Spinal cord (tissue), 10 donors: ENCODE measurements around the gene OR5B17. TPM values are rescaled to one million over a fixed set of nuclear protein-coding genes. Genes with fewer than 3 reads are reported as not detected.

ENCODE experiments used
- DNase-seq, 6 donors: peaks; one replicate each; pipeline versions ENCODE4 v3.0.0 to v3.0.0-alpha.2; 2013 to 2015; ENCODE audit warnings: low spot score in 6 of 6, low read depth in 4 of 6
- H3K27ac ChIP-seq: one replicate; pipeline ENCODE4 v1.5.1; 2013; ENCODE audit warnings: low read depth, low read length, control low read depth
- H3K27me3 ChIP-seq: one replicate; pipeline ENCODE4 v1.6.1; 2013; ENCODE audit warnings: low read length; ENCODE audit not compliant: control insufficient read depth, insufficient read depth
- H3K36me3 ChIP-seq: one replicate; pipeline ENCODE4 v1.6.1; 2013; ENCODE audit warnings: low read length; ENCODE audit not compliant: control insufficient read depth, insufficient read depth
- H3K4me1 ChIP-seq: one replicate; pipeline ENCODE4 v1.6.1; 2013; ENCODE audit warnings: low read length; ENCODE audit not compliant: control insufficient read depth, insufficient read depth
- H3K4me3 ChIP-seq: one replicate; pipeline ENCODE4 v1.5.1; 2013; ENCODE audit warnings: low read depth, low read length, control low read depth
- H3K9me3 ChIP-seq: one replicate; pipeline ENCODE4 v1.6.1; 2013; ENCODE audit warnings: low read length; ENCODE audit not compliant: control insufficient read depth, insufficient read depth
- WGBS: methylation state at CpG from one replicate; pipeline ENCODE4 v1.1.5; 2013; ENCODE audit warnings: missing lambda C conversion rate; ENCODE audit not compliant: insufficient coverage; 5-methylcytosine and 5-hydroxymethylcytosine counted together
- polyA plus RNA-seq, 2 donors: library from polyadenylated mRNA; unstranded; fragments of 120-200 nt; gene quantifications; one replicate each; pipeline ENCODE4 v1.2.1, GENCODE V29; 2013; ENCODE audit not compliant: insufficient read length in 2 of 2
- total RNA-seq, 2 donors: library from RNA; depleted of rRNA in 1 of 2; stranded (reverse); fragments of 120-200 nt in 1 of 2; fragments of >200 nt in 1 of 2; gene quantifications; one replicate each; pipeline versions ENCODE4 v1.2.3 to v1.2.4, GENCODE V29; 2013 to 2014
- donor health status: healthy.

The OR5B17 gene
- total and polyA plus RNA-seq, 4 donors, result not detected

DNA sequence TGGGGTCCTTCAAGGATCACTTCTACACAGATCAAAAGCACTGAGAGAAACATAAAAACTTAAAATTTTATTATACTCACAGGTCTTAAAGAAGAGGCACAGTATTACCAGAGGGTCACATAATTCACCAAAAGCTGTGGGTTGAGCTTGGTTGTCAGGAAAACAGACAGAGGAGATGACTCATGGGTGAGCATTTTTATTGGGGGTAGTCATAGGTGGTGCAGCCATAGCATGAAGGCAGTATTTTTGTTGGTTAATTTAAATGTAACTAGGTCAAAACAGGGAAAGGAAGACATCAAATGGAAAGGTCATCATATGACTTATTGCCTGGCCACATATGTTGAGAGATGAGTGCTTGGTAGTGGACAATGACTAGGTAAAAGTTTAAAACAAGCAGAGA, 24.2 kb downstream of the OR5B17 start:
- H3K27ac ChIP-seq, result no peak overlapping the region
- DNase-seq, result no peak
- no peak overlapping the region for H3K4me3 ChIP-seq
- no peaks in the 10 kb centered on the region for H3K4me1 ChIP-seq
- H3K27me3 ChIP-seq, result no peaks in the 10 kb centered on the region
- H3K36me3 ChIP-seq, result no peaks in the 10 kb centered on the region
- peaks cover 2% of the 10 kb centered on the region for H3K9me3 ChIP-seq

DNA sequence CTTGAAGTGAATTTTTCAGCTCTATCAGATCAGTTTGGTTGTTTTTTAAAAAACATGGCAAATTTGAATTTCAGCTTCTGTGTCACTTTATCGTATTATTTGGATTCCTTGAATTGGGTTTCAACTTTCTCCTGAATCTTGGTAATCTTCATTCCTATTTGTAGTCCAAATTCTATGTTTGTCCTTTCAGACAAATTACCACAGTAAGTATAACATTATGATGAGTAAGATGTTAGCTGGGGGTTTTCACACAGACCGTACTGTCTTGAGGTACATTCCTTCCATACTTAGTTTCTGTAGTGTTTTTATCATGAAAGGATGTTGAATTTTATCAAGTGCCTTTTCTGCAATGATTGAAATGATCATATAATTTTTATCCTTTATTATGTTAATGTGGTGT, 28.0 kb downstream of the OR5B17 start:
- WGBS, result no CpG with 5 or more reads among the region's 2 CpGs
- Histone ChIP-seq H3K27me3 (no peaks in the 10 kb centered on the region), H3K36me3 (no peaks in the 10 kb centered on the region), H3K4me3 (no peak overlapping the region), H3K27ac (no peak overlapping the region), H3K4me1 (no peaks in the 10 kb centered on the region), H3K9me3 (peaks cover 2% of the 10 kb centered on the region)
- DNase-seq, result no peak

DNA sequence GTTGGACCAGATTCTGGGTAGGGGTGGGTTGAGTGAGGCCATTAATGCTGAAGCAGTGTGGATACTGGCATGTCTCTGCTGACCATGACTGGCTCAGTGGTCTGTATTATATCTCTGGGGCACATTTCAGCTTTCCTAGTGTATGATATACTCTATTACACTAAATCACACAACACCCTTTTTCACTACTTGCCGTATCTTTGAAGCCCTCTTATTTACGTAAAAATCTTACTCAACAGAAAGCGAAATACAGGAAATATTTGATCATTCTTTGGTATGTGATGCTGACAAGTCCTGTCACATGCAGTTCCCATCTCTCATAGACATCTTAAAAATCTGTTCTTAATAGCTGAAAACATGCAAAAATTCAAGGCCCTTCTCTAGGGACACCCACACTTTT, 40.3 kb downstream of the OR5B17 start:
- no CpG with 5 or more reads among the region's 3 CpGs for WGBS
- Histone ChIP-seq H3K27me3 (no peaks in the 10 kb centered on the region), H3K27ac (no peak overlapping the region), H3K4me1 (no peaks in the 10 kb centered on the region), H3K36me3 (no peaks in the 10 kb centered on the region), H3K9me3 (no peaks in the 10 kb centered on the region), H3K4me3 (no peak overlapping the region)
- DNase-seq, result no peak

DNA sequence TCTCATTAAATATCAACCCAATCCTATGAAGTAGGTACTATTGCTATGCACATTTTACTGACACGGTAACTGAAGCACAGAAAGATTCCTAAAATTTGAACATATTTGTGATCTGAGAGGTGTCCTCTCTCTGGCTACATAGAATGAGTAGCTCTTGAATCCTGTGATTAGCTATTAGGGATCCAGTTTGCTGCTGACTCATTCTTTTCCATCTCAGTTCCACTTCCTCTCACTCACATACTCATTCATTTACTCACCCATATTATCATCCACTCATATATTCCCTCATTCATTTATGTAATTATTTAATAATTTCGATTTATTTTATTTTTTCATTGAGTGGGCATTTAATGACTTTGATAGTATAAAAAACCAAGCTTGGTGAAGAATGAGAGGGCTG, 42.7 kb downstream of the OR5B17 start:
- Histone ChIP-seq H3K27me3 (no peaks in the 10 kb centered on the region), H3K4me1 (no peaks in the 10 kb centered on the region), H3K9me3 (no peaks in the 10 kb centered on the region), H3K36me3 (no peaks in the 10 kb centered on the region), H3K4me3 (no peak overlapping the region), H3K27ac (no peak overlapping the region)
- DNase-seq, result no peak
- no CpG with 5 or more reads among the region's 2 CpGs for WGBS

Other genes with a start within 250 kb of the OR5B17 start
- gene OR9I1, start 233.5 kb downstream of the OR5B17 start, total RNA-seq, result not detected
- gene OR9I1, start 233.5 kb downstream of the OR5B17 start, polyA plus RNA-seq, result not detected
- not detected for gene OR9Q2, start 170.0 kb downstream of the OR5B17 start, total RNA-seq
- gene OR9Q2, start 170.0 kb downstream of the OR5B17 start, polyA plus RNA-seq, result not detected
- not detected for gene OR1S2, start 154.9 kb downstream of the OR5B17 start, total RNA-seq
- gene OR1S2, start 154.9 kb downstream of the OR5B17 start, polyA plus RNA-seq, result not detected
- gene OR1S1, start 146.3 kb downstream of the OR5B17 start, total RNA-seq, result not detected
- gene OR1S1, start 146.3 kb downstream of the OR5B17 start, polyA plus RNA-seq, result not detected
- gene OR10Q1, start 130.2 kb downstream of the OR5B17 start, total RNA-seq, result not detected
- not detected for gene OR10Q1, start 130.2 kb downstream of the OR5B17 start, polyA plus RNA-seq
- gene OR10W1, start 90.8 kb downstream of the OR5B17 start, total RNA-seq, result not detected
- gene OR10W1, start 90.8 kb downstream of the OR5B17 start, polyA plus RNA-seq, result not detected
- not detected for gene OR5B3, start 47.8 kb upstream of the OR5B17 start, total RNA-seq
- gene OR5B3, start 47.8 kb upstream of the OR5B17 start, polyA plus RNA-seq, result not detected
- not detected for gene OR5B2, start 69.1 kb upstream of the OR5B17 start, total RNA-seq
- gene OR5B2, start 69.1 kb upstream of the OR5B17 start, polyA plus RNA-seq, result not detected
- gene OR5B12, start 83.2 kb upstream of the OR5B17 start, total RNA-seq, result under 1 TPM in 1 of 2 donors, not detected in 1; 0.20 TPM
- not detected for gene OR5B12, start 83.2 kb upstream of the OR5B17 start, polyA plus RNA-seq
- not detected for gene OR5B21, start 149.0 kb upstream of the OR5B17 start, total RNA-seq
- not detected for gene OR5B21, start 149.0 kb upstream of the OR5B17 start, polyA plus RNA-seq
- gene LPXN, start 216.8 kb upstream of the OR5B17 start, total RNA-seq, result 1 to 10 TPM; 5.8 to 6.4 TPM
- gene LPXN, start 216.8 kb upstream of the OR5B17 start, polyA plus RNA-seq, result 1 to 10 TPM; 6.6 to 9.3 TPM
- 10 to 100 TPM; 49.8 to 58.5 TPM for gene ZFP91, start 220.0 kb upstream of the OR5B17 start, total RNA-seq
- 10 to 100 TPM; 52.1 to 63.4 TPM for gene ZFP91, start 220.0 kb upstream of the OR5B17 start, polyA plus RNA-seq